Measurements from ENCODE around the gene CAPSL.

DNA sequence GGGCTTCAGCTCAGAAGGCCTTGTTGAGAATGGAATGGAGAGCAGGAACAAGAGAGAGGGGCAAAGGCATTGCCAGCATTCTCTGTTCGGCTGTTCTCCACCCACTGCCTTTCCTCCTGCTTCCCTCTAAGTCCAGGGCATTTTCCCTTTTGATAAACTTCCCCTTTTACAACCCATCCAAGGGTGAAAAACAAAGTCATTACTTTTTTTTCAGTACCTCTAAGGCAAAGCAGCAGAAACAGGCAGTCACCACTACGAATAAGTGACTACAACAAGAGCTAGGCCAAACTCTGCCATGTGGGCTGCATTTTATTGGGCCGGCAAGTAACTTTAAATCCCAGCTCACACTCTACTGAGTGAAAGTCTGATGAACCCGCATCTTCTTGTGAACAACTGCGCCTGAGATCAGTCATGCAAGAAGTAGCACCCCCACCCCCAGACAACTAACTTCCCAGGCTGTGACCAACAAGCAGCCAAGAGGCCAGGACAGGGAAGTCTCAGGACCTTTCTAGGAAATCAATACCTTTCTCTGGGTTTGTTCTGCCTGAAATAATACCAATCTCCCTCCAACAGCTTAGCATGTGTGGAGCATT, 68.6 kb downstream of the CAPSL start:
- TF ChIP-seq, protein P1, sequence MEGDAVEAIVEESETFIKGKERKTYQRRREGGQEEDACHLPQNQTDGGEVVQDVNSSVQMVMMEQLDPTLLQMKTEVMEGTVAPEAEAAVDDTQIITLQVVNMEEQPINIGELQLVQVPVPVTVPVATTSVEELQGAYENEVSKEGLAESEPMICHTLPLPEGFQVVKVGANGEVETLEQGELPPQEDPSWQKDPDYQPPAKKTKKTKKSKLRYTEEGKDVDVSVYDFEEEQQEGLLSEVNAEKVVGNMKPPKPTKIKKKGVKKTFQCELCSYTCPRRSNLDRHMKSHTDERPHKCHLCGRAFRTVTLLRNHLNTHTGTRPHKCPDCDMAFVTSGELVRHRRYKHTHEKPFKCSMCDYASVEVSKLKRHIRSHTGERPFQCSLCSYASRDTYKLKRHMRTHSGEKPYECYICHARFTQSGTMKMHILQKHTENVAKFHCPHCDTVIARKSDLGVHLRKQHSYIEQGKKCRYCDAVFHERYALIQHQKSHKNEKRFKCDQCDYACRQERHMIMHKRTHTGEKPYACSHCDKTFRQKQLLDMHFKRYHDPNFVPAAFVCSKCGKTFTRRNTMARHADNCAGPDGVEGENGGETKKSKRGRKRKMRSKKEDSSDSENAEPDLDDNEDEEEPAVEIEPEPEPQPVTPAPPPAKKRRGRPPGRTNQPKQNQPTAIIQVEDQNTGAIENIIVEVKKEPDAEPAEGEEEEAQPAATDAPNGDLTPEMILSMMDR (IDR thresholded peaks at IDR 0.05), result no peak
- TF ChIP-seq POLR2A (IDR thresholded peaks at IDR 0.05), result no peak
